ENCODE data around the gene TBC1D24. TPM values are rescaled to one million over a fixed set of nuclear protein-coding genes. Genes with fewer than 3 reads are reported as not detected.

Gene TBC1D24
- total RNA-seq, 1 experiment from 2014 or later, result 24.6 TPM

- ChIA-PET CTCF (no interaction called here), POLR2A (no interaction called here), RAD21 (ENCODE audit: low non-redundant PET in 1 of 2, low total read pairs in 2 of 2, uncharacterized antibody in 2 of 2, unreplicated experiment in 2 of 2) (no interaction called here)
- peaks cover 56 to 74% of the 10 kb centered on the region in 2 experiments for H3K36me3 ChIP-seq (ENCODE audit: control insufficient read depth in 1 of 2, insufficient read depth in 2 of 2, low read length in 2 of 2)
- H3K9ac ChIP-seq (ENCODE audit: low read length), result no peak overlapping the region
- no peaks in the 10 kb centered on the region for H3K4me1 ChIP-seq (ENCODE audit: control insufficient read depth in 1 of 2, insufficient read depth in 2 of 2, low read length in 2 of 2)
- no peaks in the 10 kb centered on the region for H4K20me1 ChIP-seq (ENCODE audit: insufficient read depth)
- BruUV-seq (replicated peaks), result no TSS peak
- H3K4me3 ChIP-seq (replicated peaks in 1 of 2; ENCODE audit: low read depth in 1 of 2, low read length in 2 of 2), result no peak overlapping the region
- H3K9me2 ChIP-seq (ENCODE audit: insufficient read depth), result no peaks in the 10 kb centered on the region
- H3K79me2 ChIP-seq (ENCODE audit: insufficient read depth, low read length), result peaks cover 64% of the 10 kb centered on the region
- DNase-seq (ENCODE audit: low read depth, low spot score), result no peak
- no peak overlapping the region for H3K27ac ChIP-seq (ENCODE audit: low read depth, low read length)
- H2AFZ ChIP-seq (ENCODE audit: low read depth, low read length, poor library complexity, severe bottlenecking), result no peak overlapping the region
- TF ChIP-seq, protein P1, sequence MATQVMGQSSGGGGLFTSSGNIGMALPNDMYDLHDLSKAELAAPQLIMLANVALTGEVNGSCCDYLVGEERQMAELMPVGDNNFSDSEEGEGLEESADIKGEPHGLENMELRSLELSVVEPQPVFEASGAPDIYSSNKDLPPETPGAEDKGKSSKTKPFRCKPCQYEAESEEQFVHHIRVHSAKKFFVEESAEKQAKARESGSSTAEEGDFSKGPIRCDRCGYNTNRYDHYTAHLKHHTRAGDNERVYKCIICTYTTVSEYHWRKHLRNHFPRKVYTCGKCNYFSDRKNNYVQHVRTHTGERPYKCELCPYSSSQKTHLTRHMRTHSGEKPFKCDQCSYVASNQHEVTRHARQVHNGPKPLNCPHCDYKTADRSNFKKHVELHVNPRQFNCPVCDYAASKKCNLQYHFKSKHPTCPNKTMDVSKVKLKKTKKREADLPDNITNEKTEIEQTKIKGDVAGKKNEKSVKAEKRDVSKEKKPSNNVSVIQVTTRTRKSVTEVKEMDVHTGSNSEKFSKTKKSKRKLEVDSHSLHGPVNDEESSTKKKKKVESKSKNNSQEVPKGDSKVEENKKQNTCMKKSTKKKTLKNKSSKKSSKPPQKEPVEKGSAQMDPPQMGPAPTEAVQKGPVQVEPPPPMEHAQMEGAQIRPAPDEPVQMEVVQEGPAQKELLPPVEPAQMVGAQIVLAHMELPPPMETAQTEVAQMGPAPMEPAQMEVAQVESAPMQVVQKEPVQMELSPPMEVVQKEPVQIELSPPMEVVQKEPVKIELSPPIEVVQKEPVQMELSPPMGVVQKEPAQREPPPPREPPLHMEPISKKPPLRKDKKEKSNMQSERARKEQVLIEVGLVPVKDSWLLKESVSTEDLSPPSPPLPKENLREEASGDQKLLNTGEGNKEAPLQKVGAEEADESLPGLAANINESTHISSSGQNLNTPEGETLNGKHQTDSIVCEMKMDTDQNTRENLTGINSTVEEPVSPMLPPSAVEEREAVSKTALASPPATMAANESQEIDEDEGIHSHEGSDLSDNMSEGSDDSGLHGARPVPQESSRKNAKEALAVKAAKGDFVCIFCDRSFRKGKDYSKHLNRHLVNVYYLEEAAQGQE (IDR thresholded peaks at IDR 0.05; ENCODE audit: low read depth), result no peak
- TF ChIP-seq, protein P2, sequence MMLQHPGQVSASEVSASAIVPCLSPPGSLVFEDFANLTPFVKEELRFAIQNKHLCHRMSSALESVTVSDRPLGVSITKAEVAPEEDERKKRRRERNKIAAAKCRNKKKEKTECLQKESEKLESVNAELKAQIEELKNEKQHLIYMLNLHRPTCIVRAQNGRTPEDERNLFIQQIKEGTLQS (IDR thresholded peaks at IDR 0.05), result no peak
- TF ChIP-seq, protein P3, sequence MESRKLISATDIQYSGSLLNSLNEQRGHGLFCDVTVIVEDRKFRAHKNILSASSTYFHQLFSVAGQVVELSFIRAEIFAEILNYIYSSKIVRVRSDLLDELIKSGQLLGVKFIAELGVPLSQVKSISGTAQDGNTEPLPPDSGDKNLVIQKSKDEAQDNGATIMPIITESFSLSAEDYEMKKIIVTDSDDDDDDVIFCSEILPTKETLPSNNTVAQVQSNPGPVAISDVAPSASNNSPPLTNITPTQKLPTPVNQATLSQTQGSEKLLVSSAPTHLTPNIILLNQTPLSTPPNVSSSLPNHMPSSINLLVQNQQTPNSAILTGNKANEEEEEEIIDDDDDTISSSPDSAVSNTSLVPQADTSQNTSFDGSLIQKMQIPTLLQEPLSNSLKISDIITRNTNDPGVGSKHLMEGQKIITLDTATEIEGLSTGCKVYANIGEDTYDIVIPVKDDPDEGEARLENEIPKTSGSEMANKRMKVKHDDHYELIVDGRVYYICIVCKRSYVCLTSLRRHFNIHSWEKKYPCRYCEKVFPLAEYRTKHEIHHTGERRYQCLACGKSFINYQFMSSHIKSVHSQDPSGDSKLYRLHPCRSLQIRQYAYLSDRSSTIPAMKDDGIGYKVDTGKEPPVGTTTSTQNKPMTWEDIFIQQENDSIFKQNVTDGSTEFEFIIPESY (IDR thresholded peaks at IDR 0.05; ENCODE audit: extremely low read depth, insufficient replicate concordance, low read length), result no peak
- intact Hi-C loops (cut with micrococcal nuclease), result no loop called here
- H3K9me3 ChIP-seq (ENCODE audit: control insufficient read depth in 1 of 2, insufficient read depth in 1 of 2, low read depth in 1 of 2, low read length in 2 of 2), result no peaks in the 10 kb centered on the region
- no peaks in the 10 kb centered on the region for H3K27me3 ChIP-seq (ENCODE audit: insufficient read depth, low read length)
- no peak overlapping the region for H3K4me2 ChIP-seq (ENCODE audit: low read length)
- no peak for ATAC-seq
Measured at GRCh38 chr16:2436110-2436509, 38.8 kb upstream of the TBC1D24 start.
